ENCODE results near the gene SEPTIN10. TPM values are rescaled to one million over a fixed set of nuclear protein-coding genes. Genes with fewer than 3 reads are reported as not detected.

Gene SEPTIN10
- total RNA-seq (2014; rRNA removed; shearing (Covaris generic)): 26.1 and 33.1 TPM in 2 replicates

DNA sequence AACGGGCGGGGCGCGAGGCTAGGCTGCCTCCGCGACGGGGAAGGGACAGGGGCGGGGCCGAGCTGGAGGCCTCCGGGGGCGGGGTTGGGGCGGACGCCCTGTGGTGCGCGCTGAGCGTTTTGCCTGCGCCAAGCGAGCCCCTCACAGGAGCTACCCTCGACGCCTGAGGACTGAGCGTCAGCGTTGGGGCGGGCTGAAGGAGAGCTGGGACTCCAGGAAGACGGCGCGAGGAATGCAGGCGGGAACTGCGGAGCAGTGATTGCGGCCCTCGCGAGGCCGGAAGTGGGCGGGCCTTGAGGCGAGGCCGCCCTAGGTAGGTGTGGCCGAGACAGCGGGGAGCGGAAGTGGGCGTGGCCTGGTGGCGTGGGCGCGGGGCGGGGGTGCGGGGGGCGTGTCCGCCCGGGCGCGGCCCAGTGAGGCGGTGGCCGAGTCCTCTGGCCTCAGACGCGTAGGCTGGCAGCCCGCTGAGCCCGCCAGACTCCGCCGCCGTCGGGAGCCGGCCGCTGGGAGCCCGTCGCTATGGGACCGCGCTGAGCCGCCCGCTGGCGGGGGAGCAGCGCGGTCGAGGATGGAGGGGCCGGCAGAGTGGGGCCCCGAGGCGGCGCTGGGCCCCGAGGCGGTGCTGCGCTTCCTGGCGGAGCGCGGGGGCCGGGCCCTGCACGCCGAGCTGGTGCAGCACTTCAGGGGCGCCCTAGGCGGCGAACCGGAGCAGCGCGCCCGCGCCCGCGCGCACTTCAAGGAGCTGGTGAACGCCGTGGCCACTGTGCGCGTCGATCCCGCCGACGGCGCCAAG lies at the start of gene SEPTIN10, which contains the start of gene SOWAHC:
Gene SEPTIN10 (minus strand): TSS at position 45 of the 793 bp plus-strand sequence. CDS start 139 bp downstream, outside the sequence.
Gene SOWAHC (plus strand): TSS at position 443 of the 793 bp plus-strand sequence. CDS start 126 bp downstream, at position 569.

Other genes starting within 250 kb of the SEPTIN10 start
- 7.9 and 12.4 TPM in 2 replicates for gene SOWAHC, start 398 bp upstream of the SEPTIN10 start, total RNA-seq (2014; rRNA removed; shearing (Covaris generic))
- gene RGPD5, start 180.3 kb upstream of the SEPTIN10 start, total RNA-seq (2014; rRNA removed; shearing (Covaris generic)): 9.3 and 10.8 TPM in 2 replicates

Data from A375 (cell line).